SK-N-SH (cell line): ENCODE data around the gene MRC1. TPM values are rescaled to one million over a fixed set of nuclear protein-coding genes. Genes with fewer than 3 reads are reported as not detected.

Source experiments
- CTCF ChIA-PET: fragments of 300-600, 350-600 bp; formaldehyde crosslinking; extraction: SDS; loops from one replicate; lab custom pipeline; 2021; lab: Yijun Ruan, JAX
- POLR2A ChIA-PET: fragments of 350-600 bp; sonication (Branson Sonifier 250); formaldehyde crosslinking; extraction: SDS; loops from one replicate; lab custom pipeline; 2020; ENCODE audit warnings: antibody characterized with exemption, inconsistent platforms; lab: Yijun Ruan, JAX
- DNase-seq: peaks from one replicate; pipeline ENCODE4 v3.0.0; 2012
- H2AFZ ChIP-seq: fragments of 200-600 bp; sonication (generic); 2 replicates; pipeline ENCODE4 v1.8.1; 2016; ENCODE audit warnings: antibody characterized with exemption, mild to moderate bottlenecking, low read depth
- H3F3A ChIP-seq: fragments of 200-600 bp; sonication (generic); replicated peaks from 2 replicates; pipeline ENCODE3; 2016; ENCODE audit warnings: antibody characterized with exemption, mild to moderate bottlenecking; ENCODE audit not compliant: insufficient read depth
- H3K27ac ChIP-seq, 2 experiments: fragments of 200-500 bp in 1 of 2; fragments of 200-600 bp in 1 of 2; sonication (Bioruptor generic) in 1 of 2; sonication (generic), shearing (Covaris generic) in 1 of 2; 2 replicates each; pipeline versions ENCODE4 v1.5.1 to v1.6.1; 2014 to 2016; ENCODE audit warnings: low read depth in 2 of 2, inconsistent platforms in 1 of 2, low read length in 1 of 2, mild to moderate bottlenecking in 1 of 2, mixed read lengths in 1 of 2
- H3K27me3 ChIP-seq: fragments of 200-600 bp; sonication (generic), shearing (Covaris generic); 2 replicates; pipeline ENCODE4 v1.6.1; 2016; ENCODE audit warnings: mixed run types; ENCODE audit not compliant: insufficient read depth
- H3K36me3 ChIP-seq, 2 experiments: fragments of 200-500 bp in 1 of 2; fragments of 200-600 bp in 1 of 2; sonication (Bioruptor generic) in 1 of 2; sonication (generic) in 1 of 2; replicated peaks in 1 of 2; 2 replicates each; pipeline versions ENCODE3 to v1.5.1; 2014 to 2016; ENCODE audit warnings: low read length in 1 of 2, mild to moderate bottlenecking in 1 of 2; ENCODE audit not compliant: insufficient read depth in 2 of 2, control insufficient read depth in 1 of 2
- H3K4me1 ChIP-seq, 2 experiments: fragments of 200-500 bp in 1 of 2; fragments of 200-600 bp in 1 of 2; sonication (Bioruptor generic) in 1 of 2; sonication (generic), shearing (Covaris generic) in 1 of 2; 2 replicates each; pipeline versions ENCODE4 v1.5.1 to v1.6.1; 2014 to 2016; ENCODE audit warnings: low read depth in 1 of 2, low read length in 1 of 2, mixed run types in 1 of 2; ENCODE audit not compliant: insufficient read depth in 2 of 2, control insufficient read depth in 1 of 2
- H3K4me2 ChIP-seq: fragments of 200-600 bp; sonication (generic), shearing (Covaris generic); 2 replicates; pipeline ENCODE4 v1.6.1; 2017; ENCODE audit warnings: mixed run types
- H3K4me3 ChIP-seq, 2 experiments: fragments of 200-500 bp in 1 of 2; fragments of 200-600 bp in 1 of 2; sonication (Bioruptor generic) in 1 of 2; sonication (generic), shearing (Covaris generic) in 1 of 2; 2 replicates each; pipeline versions ENCODE4 v1.5.1 to v1.8.1; 2014 to 2016; ENCODE audit warnings: low read depth in 2 of 2, inconsistent platforms in 1 of 2, low read length in 1 of 2, mild to moderate bottlenecking in 1 of 2, mixed read lengths in 1 of 2, moderate library complexity in 1 of 2
- H3K79me2 ChIP-seq: fragments of 200-600 bp; sonication (generic); 2 replicates; pipeline ENCODE4 v1.8.1; 2017; ENCODE audit warnings: mild to moderate bottlenecking; ENCODE audit not compliant: insufficient read depth
- H3K9ac ChIP-seq: fragments of 200-600 bp; sonication (generic); 2 replicates; pipeline ENCODE4 v1.6.1; 2017; ENCODE audit warnings: mixed run types
- H3K9me2 ChIP-seq: fragments of 200-600 bp; sonication (generic); 2 replicates; pipeline ENCODE4 v1.6.1; 2017; ENCODE audit warnings: mixed run types
- H3K9me3 ChIP-seq: fragments of 200-600 bp; sonication (generic); 2 replicates; pipeline ENCODE4 v1.6.1; 2017; ENCODE audit warnings: mixed run types, mild to moderate bottlenecking, moderate library complexity
- H4K20me1 ChIP-seq: fragments of 200-600 bp; sonication (generic); 2 replicates; pipeline ENCODE4 v1.6.1; 2017; ENCODE audit warnings: mild to moderate bottlenecking, mixed run types; ENCODE audit not compliant: insufficient read depth
- CHD2 ChIP-seq: fragments of 150-350 bp; IDR thresholded peaks from 2 replicates; pipeline ENCODE4 v1.6.1; 2018; ENCODE audit warnings: low read length; ENCODE audit not compliant: partially characterized antibody
- ELF1 ChIP-seq: IDR thresholded peaks from 2 replicates; pipeline ENCODE4 v1.4.0; 2012
- EP300 ChIP-seq, 2 experiments: IDR thresholded peaks; 2 replicates each; pipeline versions ENCODE4 v1.4.0 to v1.6.1; 2012; ENCODE audit warnings: borderline replicate concordance in 1 of 2, low read depth in 1 of 2, low read length in 1 of 2
- FOXJ3 ChIP-seq: sonication (generic); formaldehyde crosslinking; IDR thresholded peaks from 2 replicates; pipeline ENCODE4 v1.5.1; 2020; ENCODE audit warnings: mild to moderate bottlenecking, missing genetic modification reagents
- FOXM1 ChIP-seq: IDR thresholded peaks from 2 replicates; pipeline ENCODE4 v1.4.0; 2012; ENCODE audit warnings: low read depth, mild to moderate bottlenecking
- GATA2 ChIP-seq: sonication (generic); formaldehyde crosslinking; IDR thresholded peaks from 2 replicates; pipeline ENCODE4 v1.5.0; 2020; ENCODE audit warnings: mild to moderate bottlenecking, missing genetic modification reagents
- IRF3 ChIP-seq: fragments of 150-350 bp; IDR thresholded peaks from 2 replicates; pipeline ENCODE4 v1.6.1; 2016; ENCODE audit warnings: mild to moderate bottlenecking, low read depth, low read length
- MEF2A ChIP-seq: IDR thresholded peaks from 2 replicates; pipeline ENCODE4 v1.4.0; 2012; ENCODE audit warnings: low read depth, borderline replicate concordance
- MXI1 ChIP-seq: IDR thresholded peaks from 2 replicates; pipeline ENCODE4 v1.6.1; 2012; ENCODE audit warnings: mild to moderate bottlenecking, low read depth, low read length, improper control_type of control experiment
- NRF1 ChIP-seq: IDR thresholded peaks from 2 replicates; pipeline ENCODE4 v1.6.1; 2012; ENCODE audit warnings: low read depth, mild to moderate bottlenecking, low read length
- RAD21 ChIP-seq: IDR thresholded peaks from 2 replicates; pipeline ENCODE4 v1.6.1; 2012; ENCODE audit warnings: mild to moderate bottlenecking, low read length
- REST ChIP-seq: IDR thresholded peaks from 2 replicates; pipeline ENCODE4 v1.6.1; 2012; ENCODE audit warnings: mild to moderate bottlenecking, low read depth, low read length, moderate library complexity
- RXRA ChIP-seq: IDR thresholded peaks from 2 replicates; pipeline ENCODE4 v1.4.0; 2012; ENCODE audit warnings: low read depth, mild to moderate bottlenecking, borderline replicate concordance
- SIN3A ChIP-seq: IDR thresholded peaks from 2 replicates; pipeline ENCODE4 v1.6.1; 2012; ENCODE audit warnings: low read depth, mild to moderate bottlenecking, low read length, moderate library complexity, borderline replicate concordance
- SMC3 ChIP-seq: IDR thresholded peaks from 2 replicates; pipeline ENCODE4 v1.6.1; 2012; ENCODE audit warnings: low read depth, low read length, improper control_type of control experiment
- TCF12 ChIP-seq: IDR thresholded peaks from 2 replicates; pipeline ENCODE4 v1.4.0; 2012
- TEAD4 ChIP-seq: IDR thresholded peaks from 2 replicates; pipeline ENCODE4 v1.4.0; 2012; ENCODE audit warnings: mild to moderate bottlenecking, borderline replicate concordance; ENCODE audit not compliant: insufficient read depth
- YY1 ChIP-seq: IDR thresholded peaks from 2 replicates; pipeline ENCODE4 v1.4.0; 2012; ENCODE audit warnings: low read depth, mild to moderate bottlenecking
- WGBS: methylation state at CpG from one replicate; pipeline ENCODE4 v1.1.6; 2017; ENCODE audit warnings: low lambda C conversion rate; 5-methylcytosine and 5-hydroxymethylcytosine counted together
- polyA plus RNA-seq, 3 experiments: library from polyadenylated mRNA; depleted of rRNA; stranded (reverse); fragments of >200 nt; gene quantifications; 2 replicates each; pipeline ENCODE4 v1.2.3, GENCODE V29; 2012

MRC1 gene
- polyA plus RNA-seq, 1 of the 3 experiments (the other 2 are of a cell fraction): not detected

GRCh38 chr10:17765602-17766001 lies 43.5 kb upstream of the MRC1 start:
- TF ChIP-seq IRF3 (no peak), TCF12 (no peak), SMC3 (no peak), TEAD4 (no peak), RXRA (no peak), FOXM1 (no peak)
- no peak overlapping the region for H2AFZ ChIP-seq
- H3K4me2 ChIP-seq: no peak overlapping the region
- H3K79me2 ChIP-seq: no peaks in the 10 kb centered on the region
- H3F3A ChIP-seq: no peaks in the 10 kb centered on the region
- H4K20me1 ChIP-seq: no peaks in the 10 kb centered on the region
- H3K4me3 ChIP-seq: no peak overlapping the region
- no peak overlapping the region for H3K27ac ChIP-seq
- H3K4me1 ChIP-seq: no peaks in the 10 kb centered on the region
- no peaks in the 10 kb centered on the region for H3K9me2 ChIP-seq
- 31% methylated on average over 3 of the region's 3 CpGs for WGBS
- no peak overlapping the region for H3K9ac ChIP-seq
- no peaks in the 10 kb centered on the region for H3K27me3 ChIP-seq
- DNase-seq: no peak
- H3K9me3 ChIP-seq: no peaks in the 10 kb centered on the region
- CTCF ChIA-PET: no interaction called here
- POLR2A ChIA-PET: no interaction called here
- H3K36me3 ChIP-seq: no peaks in the 10 kb centered on the region

- Histone ChIP-seq H3K4me1 (no peaks in the 10 kb centered on the region), H3K9ac (no peak overlapping the region), H3K79me2 (no peaks in the 10 kb centered on the region), H3K9me3 (no peaks in the 10 kb centered on the region), H4K20me1 (no peaks in the 10 kb centered on the region), H3F3A (no peaks in the 10 kb centered on the region), H2AFZ (no peak overlapping the region), H3K4me2 (no peak overlapping the region), H3K27ac (no peak overlapping the region), H3K27me3 (no peaks in the 10 kb centered on the region), H3K9me2 (no peaks in the 10 kb centered on the region), H3K36me3 (no peaks in the 10 kb centered on the region), H3K4me3 (no peak overlapping the region)
- ChIA-PET POLR2A (no interaction called here), CTCF (no interaction called here)
- 71% methylated on average over 1 of the region's 1 CpG for WGBS
- DNase-seq: no peak
- TF ChIP-seq TCF12: no peak
- no peak for TF ChIP-seq NRF1
- TF ChIP-seq EP300 (IDR thresholded peaks at IDR 0.05; ENCODE audit: borderline replicate concordance in 1 of 2, low read depth in 1 of 2, low read length in 1 of 2): no peak
- no peak for TF ChIP-seq FOXJ3 (CRISPR knock-in tag)
- no peak for TF ChIP-seq CHD2
- no peak for TF ChIP-seq MXI1
- TF ChIP-seq MEF2A: no peak
- TF ChIP-seq YY1: no peak
- TF ChIP-seq SMC3: no peak
- no peak for TF ChIP-seq RXRA
Observed at GRCh38 chr10:17766731-17767130, 42.4 kb upstream of the MRC1 start.

GRCh38 chr10:17768496-17768895 lies 40.7 kb upstream of the MRC1 start:
- Histone ChIP-seq H3K79me2 (no peaks in the 10 kb centered on the region), H3K9me3 (no peaks in the 10 kb centered on the region), H3K36me3 (no peaks in the 10 kb centered on the region), H3K27me3 (no peaks in the 10 kb centered on the region), H3K4me2 (no peak overlapping the region), H3K9ac (no peak overlapping the region), H3K27ac (no peak overlapping the region), H3K9me2 (no peaks in the 10 kb centered on the region), H3F3A (no peaks in the 10 kb centered on the region)
- CTCF ChIA-PET: no interaction called here
- no peak for TF ChIP-seq FOXM1
- TF ChIP-seq ELF1: no peak
- TF ChIP-seq MXI1: no peak
- TF ChIP-seq REST: no peak
- no peak for TF ChIP-seq RAD21
- no peak for TF ChIP-seq SIN3A
- no peak for TF ChIP-seq TCF12
- TF ChIP-seq GATA2 (CRISPR knock-in tag): no peak
- TF ChIP-seq, all 33 proteins: peak for 0
- Histone ChIP-seq H4K20me1 (no peaks in the 10 kb centered on the region), H3K4me3 (no peak overlapping the region), H3K4me1 (no peaks in the 10 kb centered on the region), H2AFZ (no peak overlapping the region)
- WGBS: 89% methylated on average over 5 of the region's 5 CpGs
- POLR2A ChIA-PET: no interaction called here
- no peak for DNase-seq
